Uterus (tissue), 2 donors: Measurements from ENCODE around the gene PEMT.
A peak's percentile ranks its signal among the peaks of the same experiment; 100 is the strongest.

Source experiments
- POLR2A ChIP-seq, 2 donors: fragments of 450-650 bp; IDR thresholded peaks; one replicate each; pipeline ENCODE4 v1.6.1; 2016; ENCODE audit warnings: antibody characterized with exemption in 2 of 2, mild to moderate bottlenecking in 1 of 2, moderate library complexity in 1 of 2
- TF ChIP-seq, protein P1 (sequence below), 4 experiments: fragments of 200-600 bp in 2 of 4; fragments of 450-650 bp in 2 of 4; sonication (generic) in 2 of 4; IDR thresholded peaks; one replicate each; pipeline ENCODE4 v1.5.1; 2016 to 2019; ENCODE audit warnings: antibody characterized with exemption in 4 of 4, mild to moderate bottlenecking in 2 of 4, moderate library complexity in 1 of 4

DNA sequence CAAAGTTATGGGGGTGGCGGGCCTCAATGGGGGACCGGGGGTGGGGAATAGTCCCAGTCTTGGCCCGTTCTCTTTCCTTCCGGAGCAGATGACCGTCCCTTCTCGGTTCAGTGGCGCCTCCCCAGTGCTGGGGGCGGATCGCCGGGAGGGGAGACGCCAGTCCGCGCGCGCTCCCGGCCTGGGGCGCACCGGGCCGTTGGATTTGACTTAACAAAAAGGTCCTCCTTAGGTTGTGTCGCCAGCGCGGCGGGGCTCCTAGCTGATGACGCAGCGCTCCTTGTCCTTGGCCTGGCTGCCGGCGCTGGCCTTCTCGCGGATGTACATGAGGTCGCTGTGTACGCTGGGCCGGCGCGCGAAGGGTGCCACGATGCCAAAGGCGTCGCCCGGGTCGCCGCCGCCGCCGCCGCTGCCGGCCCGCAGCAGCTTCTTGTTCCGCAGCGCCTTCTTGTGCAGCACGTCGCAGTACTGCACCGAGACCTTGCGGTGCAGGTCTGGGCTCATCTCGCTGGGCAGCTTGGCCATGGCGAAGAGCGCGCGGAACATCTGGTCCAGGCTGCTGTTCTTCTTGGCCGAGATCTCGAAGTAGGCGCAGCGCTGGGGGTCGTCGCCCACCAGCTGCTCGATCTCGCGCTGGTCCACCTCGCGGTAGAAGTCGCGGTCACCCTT lies 96.5 kb downstream of the PEMT start:
- TF ChIP-seq, protein P1, sequence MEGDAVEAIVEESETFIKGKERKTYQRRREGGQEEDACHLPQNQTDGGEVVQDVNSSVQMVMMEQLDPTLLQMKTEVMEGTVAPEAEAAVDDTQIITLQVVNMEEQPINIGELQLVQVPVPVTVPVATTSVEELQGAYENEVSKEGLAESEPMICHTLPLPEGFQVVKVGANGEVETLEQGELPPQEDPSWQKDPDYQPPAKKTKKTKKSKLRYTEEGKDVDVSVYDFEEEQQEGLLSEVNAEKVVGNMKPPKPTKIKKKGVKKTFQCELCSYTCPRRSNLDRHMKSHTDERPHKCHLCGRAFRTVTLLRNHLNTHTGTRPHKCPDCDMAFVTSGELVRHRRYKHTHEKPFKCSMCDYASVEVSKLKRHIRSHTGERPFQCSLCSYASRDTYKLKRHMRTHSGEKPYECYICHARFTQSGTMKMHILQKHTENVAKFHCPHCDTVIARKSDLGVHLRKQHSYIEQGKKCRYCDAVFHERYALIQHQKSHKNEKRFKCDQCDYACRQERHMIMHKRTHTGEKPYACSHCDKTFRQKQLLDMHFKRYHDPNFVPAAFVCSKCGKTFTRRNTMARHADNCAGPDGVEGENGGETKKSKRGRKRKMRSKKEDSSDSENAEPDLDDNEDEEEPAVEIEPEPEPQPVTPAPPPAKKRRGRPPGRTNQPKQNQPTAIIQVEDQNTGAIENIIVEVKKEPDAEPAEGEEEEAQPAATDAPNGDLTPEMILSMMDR (IDR thresholded peaks at IDR 0.05) = peak in 1 of 4 experiments; percentile 6
- peak in 1 of 2 donors; percentile 28 for TF ChIP-seq POLR2A (IDR thresholded peaks at IDR 0.05)
